GM10266 (cell line): ENCODE data around the gene ADAMTSL1.

Experiments
- DNase-seq: peaks from one replicate; pipeline ENCODE4 v3.0.0; 2012; ENCODE audit errors: extremely low spot score
- CTCF ChIP-seq: IDR thresholded peaks from 2 replicates; pipeline ENCODE4 v1.5.1; 2012; ENCODE audit warnings: mild to moderate bottlenecking, low read depth; ENCODE audit not compliant: control insufficient read depth, insufficient read depth; ENCODE audit errors: missing control alignments

ADAMTSL1 gene

GRCh38 chr9:18605766-18606180 lies 131.8 kb downstream of the ADAMTSL1 start:
- DNase-seq, result no peak
- TF ChIP-seq CTCF, result no peak

GRCh38 chr9:18606281-18606680 lies 132.3 kb downstream of the ADAMTSL1 start:
- no peak for DNase-seq
- TF ChIP-seq CTCF, result no peak

- no peak for TF ChIP-seq CTCF
- DNase-seq, result no peak
These were observed 132.9 kb downstream of the ADAMTSL1 start for GRCh38 chr9:18606846-18607245.

- no peak for DNase-seq
- TF ChIP-seq CTCF, result no peak
These were observed 134.4 kb downstream of the ADAMTSL1 start for GRCh38 chr9:18608371-18608770.

GRCh38 chr9:18610956-18611355 lies 137.0 kb downstream of the ADAMTSL1 start:
- no peak for TF ChIP-seq CTCF
- no peak for DNase-seq

- DNase-seq, result no peak
- TF ChIP-seq CTCF, result no peak
These were observed 138.0 kb downstream of the ADAMTSL1 start for GRCh38 chr9:18611971-18612370.

GRCh38 chr9:18614116-18614515 lies 140.2 kb downstream of the ADAMTSL1 start:
- no peak for TF ChIP-seq CTCF
- DNase-seq, result no peak
